Left lobe of liver (tissue), 2 donors: Measurements from ENCODE around the gene ABHD14A. TPM values are rescaled to one million over a fixed set of nuclear protein-coding genes. Genes with fewer than 3 reads are reported as not detected.
"Not testable (repeated sequence)": the region's sequence is repeated elsewhere in the genome, so short reads cannot be mapped to it uniquely, and the experiment has no call there.

Experiments
- ATAC-seq: fragments of 200-7000 bp; cut with Tn5 transposase; one replicate; pipeline ENCODE4 v1.9.1; 2020; ENCODE audit warnings: mild to moderate bottlenecking, moderate library complexity
- DNase-seq: peaks from one replicate; pipeline ENCODE4 v3.0.0-alpha.2; 2020; ENCODE audit warnings: low spot score
- total RNA-seq: library from RNA; stranded (reverse); gene quantifications from one replicate; pipeline ENCODE4 v1.2.1, GENCODE V29; 2021
- donor health status: DM: no; HTN: no; CAD: no; lungs with moderate emphysema.
- donor health status: DM: no; HTN: yes; CAD: no.

ABHD14A gene
- total RNA-seq, 1 donor from 2014 or later = 13.8 TPM

- not testable (repeated sequence) for ATAC-seq, DNase-seq
These were observed 15.7 kb downstream of the ABHD14A start for GRCh38 chr3:51990501-51990971.

- DNase-seq (no peak), ATAC-seq (no peak)
These were observed 17.3 kb downstream of the ABHD14A start for GRCh38 chr3:51992017-51992682.

GRCh38 chr3:51993657-51994056 lies 18.8 kb downstream of the ABHD14A start:
- not testable (repeated sequence) for ATAC-seq, DNase-seq

GRCh38 chr3:51994530-51994929 lies 19.7 kb downstream of the ABHD14A start:
- no peak for DNase-seq
- ATAC-seq = no peak

- peak; percentile 92 for DNase-seq
- peak; percentile 97 for ATAC-seq
These were observed 20.7 kb downstream of the ABHD14A start, which contains the start of gene RPL29 for GRCh38 chr3:51995346-51996163. Gene RPL29 (minus strand): TSS chr3:51995895. CDS start chr3:51995461, 434 bp downstream.

- ATAC-seq = no peak
- DNase-seq = no peak
These were observed 22.3 kb downstream of the ABHD14A start for GRCh38 chr3:51997172-51997571.

- no peak for DNase-seq
- no peak for ATAC-seq
These were observed 23.2 kb downstream of the ABHD14A start for GRCh38 chr3:51997935-51998596.

- DNase-seq (no peak), ATAC-seq (no peak)
These were observed 23.9 kb downstream of the ABHD14A start for GRCh38 chr3:51998774-51999173.

- ATAC-seq = no peak
- DNase-seq = no peak
These were observed 25.0 kb downstream of the ABHD14A start for GRCh38 chr3:51999846-52000245.

GRCh38 chr3:52001443-52001974 lies 26.6 kb downstream of the ABHD14A start:
- ATAC-seq (peak; percentile 78), DNase-seq (peak; percentile 70)

GRCh38 chr3:52002748-52003147 lies 27.9 kb downstream of the ABHD14A start:
- DNase-seq (no peak), ATAC-seq (no peak)

- ATAC-seq = peak; percentile 15
- DNase-seq = no peak
These were observed 29.4 kb downstream of the ABHD14A start for GRCh38 chr3:52004163-52004787.

- ATAC-seq (no peak), DNase-seq (no peak)
These were observed 30.1 kb downstream of the ABHD14A start for GRCh38 chr3:52004906-52005395.

GRCh38 chr3:52005571-52005986 lies 30.7 kb downstream of the ABHD14A start:
- peak; percentile 78 for ATAC-seq

GRCh38 chr3:52006017-52006819 lies 31.4 kb downstream of the ABHD14A start:
- no peak for DNase-seq
- ATAC-seq = no peak

More at GRCh38 chr3:52005571-52005986, 30.7 kb downstream of the ABHD14A start:
- peak; percentile 66 for DNase-seq

GRCh38 chr3:52006820-52007133 lies 31.9 kb downstream of the ABHD14A start:
- DNase-seq (no peak), ATAC-seq (no peak)

- DNase-seq = no peak
- ATAC-seq = no peak
These were observed 32.4 kb downstream of the ABHD14A start for GRCh38 chr3:52007291-52007690.

GRCh38 chr3:52010431-52010830 lies 35.6 kb downstream of the ABHD14A start:
- ATAC-seq = no peak

GRCh38 chr3:52012699-52013098 lies 37.8 kb downstream of the ABHD14A start:
- DNase-seq (no peak), ATAC-seq (no peak)

More at GRCh38 chr3:52010431-52010830, 35.6 kb downstream of the ABHD14A start:
- DNase-seq = no peak
